ENCODE data around the gene CDK19.
"Not testable (repeated sequence)": the region's sequence is repeated elsewhere in the genome, so short reads cannot be mapped to it uniquely, and the experiment has no call there.

Gene CDK19

DNA sequence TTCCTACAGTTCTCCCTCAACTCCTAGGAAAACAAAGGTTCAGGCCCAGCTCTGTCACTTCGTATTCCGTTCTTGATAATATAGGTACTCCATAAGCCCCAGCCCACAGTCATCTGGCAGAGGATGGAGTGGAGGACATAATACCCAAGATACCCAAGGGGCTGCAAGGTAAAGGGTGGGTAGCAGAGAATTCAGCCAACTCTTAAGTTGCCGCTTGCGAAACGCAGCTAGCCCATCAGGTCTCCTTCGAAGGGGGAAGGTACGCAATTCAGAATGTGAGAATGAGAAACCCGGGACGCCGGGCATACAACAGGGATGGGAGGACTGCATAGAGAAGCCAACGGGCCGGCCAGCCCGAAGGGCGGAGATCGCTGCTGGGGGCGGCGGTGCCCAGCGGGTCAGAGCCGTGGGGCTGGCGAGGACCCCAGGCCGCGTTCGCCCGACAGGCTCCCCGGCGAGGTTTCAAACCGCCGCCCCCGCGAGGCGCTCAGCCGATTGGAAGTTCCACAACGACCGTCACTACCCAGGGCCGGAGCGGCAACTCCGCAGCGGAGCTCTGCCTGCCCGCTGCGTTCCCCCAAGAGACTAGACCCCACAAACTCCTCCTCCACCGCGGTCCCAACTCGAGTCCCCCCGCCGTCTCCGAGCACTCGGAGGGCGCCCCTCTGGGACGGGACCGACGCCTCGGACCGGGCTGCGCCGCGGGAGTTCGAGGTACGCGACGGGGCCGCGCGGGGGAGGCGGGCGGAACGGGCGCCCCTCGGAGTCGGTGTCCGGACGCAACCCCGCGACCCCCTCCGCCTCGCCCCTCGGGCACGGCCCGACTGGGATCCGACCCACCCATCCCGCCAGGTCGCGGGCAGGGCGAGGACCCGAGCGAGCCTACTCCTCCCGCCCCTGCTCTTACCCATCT, 911 bp downstream of the CDK19 start:
- peak; percentile 30 to 49 for DNase-seq (ENCODE audit: extremely low read depth in 1 of 2, low read depth in 1 of 2)

DNA sequence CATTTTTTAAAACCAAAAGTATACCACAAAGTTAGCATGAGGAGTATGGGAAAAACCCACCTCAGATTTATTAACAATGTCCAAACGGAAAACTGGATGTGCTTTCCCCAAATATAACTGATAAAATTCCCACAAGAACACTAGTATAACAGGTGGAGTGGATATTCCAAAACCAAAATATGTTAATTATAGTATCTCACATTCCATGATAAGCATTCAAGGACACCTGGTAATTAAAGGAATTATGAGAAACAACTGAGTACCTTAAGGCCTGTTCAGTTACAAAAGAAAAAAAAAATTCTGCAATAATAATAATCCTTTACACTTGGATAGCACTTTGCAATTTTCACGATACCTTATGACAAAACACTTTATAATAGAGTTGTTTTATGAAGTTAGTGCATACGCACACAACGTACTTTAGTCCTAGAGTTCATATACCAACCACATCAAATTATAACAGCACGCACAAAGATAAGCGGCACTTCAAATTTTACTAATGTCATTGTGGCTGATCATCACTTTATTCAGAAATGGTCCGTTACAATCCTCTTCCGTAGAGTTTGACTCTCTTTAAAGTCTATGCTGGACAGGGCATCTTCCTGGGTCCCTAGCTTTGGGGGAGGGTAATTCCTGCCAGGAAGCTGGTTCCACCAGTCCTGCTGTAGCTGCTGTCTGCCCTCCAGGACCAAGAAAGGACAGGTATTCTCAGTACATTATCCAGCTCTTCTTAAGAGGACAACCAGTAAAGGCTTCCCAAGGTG, 1.7 kb downstream of the CDK19 start:
- DNase-seq (ENCODE audit: extremely low read depth in 1 of 2, low read depth in 1 of 2): no peak

DNA sequence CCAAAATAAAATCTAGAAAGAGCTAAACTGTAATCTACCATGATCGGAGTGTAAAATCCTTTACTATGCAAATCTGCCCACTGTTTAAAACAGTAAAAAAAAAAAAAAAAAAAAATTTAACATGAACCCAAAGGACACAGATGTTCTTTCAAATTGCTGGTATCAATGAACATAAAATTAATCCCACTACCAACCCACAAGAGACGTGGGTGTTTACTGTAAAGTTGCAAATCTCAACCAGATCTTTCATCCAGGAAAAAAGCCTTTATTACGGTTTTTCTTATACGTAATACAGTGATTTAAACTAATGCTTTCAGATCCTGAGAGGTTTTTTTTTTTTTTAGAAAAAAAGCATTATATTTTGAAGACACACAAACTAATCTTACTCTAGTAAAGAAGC, 2.5 kb downstream of the CDK19 start:
- no peak for DNase-seq (ENCODE audit: extremely low read depth in 1 of 2, low read depth in 1 of 2)

DNA sequence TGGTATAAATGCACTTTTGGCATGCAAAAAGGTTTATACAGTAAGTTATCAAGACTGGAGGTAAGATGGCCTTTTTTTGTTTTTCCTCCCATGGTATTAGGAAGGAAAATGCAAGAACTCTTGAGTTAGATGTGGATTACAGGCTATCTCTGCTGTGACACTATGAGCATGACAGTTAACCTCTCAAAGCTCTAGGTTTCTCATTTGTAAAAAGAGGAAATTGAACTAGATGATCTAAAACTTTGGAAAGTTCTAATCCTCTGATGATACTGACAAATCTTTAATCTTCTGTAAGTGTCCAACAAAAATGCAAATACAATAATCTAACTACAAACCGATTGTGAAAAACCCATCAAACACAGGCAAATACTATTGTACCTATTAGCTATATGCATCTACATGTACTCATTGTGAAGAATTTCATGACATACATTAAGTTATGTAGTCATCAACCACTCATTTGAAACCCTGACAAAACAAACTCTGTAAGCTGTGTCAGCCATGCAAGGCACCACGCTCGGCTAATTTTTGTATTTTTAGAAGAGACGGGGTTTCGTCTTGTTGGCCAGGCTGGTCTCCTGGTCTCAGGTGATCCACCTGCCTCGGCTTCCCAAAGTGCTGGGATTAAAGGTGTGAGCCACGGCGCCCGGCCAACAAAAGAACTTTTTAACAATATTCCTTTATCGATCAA, 4.2 kb downstream of the CDK19 start:
- DNase-seq (ENCODE audit: extremely low read depth in 1 of 2, low read depth in 1 of 2): no peak

DNA sequence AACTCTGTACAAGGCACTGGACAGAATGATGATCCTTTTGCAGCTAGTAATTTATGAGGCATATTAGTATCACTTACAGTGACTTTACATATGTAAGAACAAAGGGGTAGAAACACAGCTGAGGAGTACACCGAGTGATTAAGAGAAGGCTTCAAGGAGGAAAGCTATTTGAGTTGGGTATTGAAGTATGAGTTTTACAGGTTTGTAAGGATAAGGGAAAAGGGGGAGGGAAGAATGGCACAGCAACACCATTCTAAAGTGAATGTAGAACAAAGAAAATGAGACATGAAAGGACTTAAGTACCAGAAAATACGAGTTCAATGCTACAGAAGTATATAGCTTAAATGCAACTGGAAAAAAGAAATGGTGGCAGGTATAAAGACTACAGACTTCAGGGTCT, 5.5 kb downstream of the CDK19 start:
- DNase-seq (ENCODE audit: extremely low read depth in 1 of 2, low read depth in 1 of 2): no peak

DNA sequence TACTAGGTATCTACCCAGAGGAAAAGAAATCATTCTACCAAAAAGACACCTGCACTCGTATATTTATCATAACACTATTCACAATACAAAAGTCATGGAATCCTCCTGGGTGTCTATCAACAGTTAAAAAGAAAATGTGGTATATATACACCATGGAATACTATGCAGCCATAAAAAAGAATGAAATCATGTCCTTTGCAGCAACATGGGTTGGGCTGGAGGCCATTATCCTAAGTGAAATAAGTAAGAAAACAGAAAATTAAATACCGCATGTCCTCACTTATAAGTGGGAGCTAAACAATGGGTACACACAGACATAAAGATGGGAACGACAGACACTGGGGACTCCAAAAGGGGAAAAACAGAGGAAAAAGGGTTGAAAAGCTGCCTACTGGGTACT, 13.1 kb downstream of the CDK19 start:
- DNase-seq (ENCODE audit: extremely low read depth in 1 of 2, low read depth in 1 of 2): not testable (repeated sequence)

DNA sequence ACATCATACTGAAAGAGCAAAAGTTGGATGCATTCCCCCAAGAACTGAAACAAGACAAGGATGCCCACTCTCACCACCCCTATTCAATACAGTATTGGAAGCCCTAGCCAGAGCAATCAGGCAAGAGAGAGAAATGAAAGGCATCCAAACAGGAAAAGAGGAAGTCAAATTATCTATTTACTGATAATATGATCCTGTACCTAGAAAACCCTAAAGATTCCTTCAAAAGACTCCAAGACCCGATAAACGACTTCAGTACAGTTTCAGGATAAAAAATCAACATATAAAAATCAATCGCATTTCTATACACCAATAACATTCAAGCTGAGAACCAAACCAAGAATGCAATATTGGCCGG, 14.5 kb downstream of the CDK19 start:
- DNase-seq (ENCODE audit: extremely low read depth in 1 of 2, low read depth in 1 of 2): no peak

DNA sequence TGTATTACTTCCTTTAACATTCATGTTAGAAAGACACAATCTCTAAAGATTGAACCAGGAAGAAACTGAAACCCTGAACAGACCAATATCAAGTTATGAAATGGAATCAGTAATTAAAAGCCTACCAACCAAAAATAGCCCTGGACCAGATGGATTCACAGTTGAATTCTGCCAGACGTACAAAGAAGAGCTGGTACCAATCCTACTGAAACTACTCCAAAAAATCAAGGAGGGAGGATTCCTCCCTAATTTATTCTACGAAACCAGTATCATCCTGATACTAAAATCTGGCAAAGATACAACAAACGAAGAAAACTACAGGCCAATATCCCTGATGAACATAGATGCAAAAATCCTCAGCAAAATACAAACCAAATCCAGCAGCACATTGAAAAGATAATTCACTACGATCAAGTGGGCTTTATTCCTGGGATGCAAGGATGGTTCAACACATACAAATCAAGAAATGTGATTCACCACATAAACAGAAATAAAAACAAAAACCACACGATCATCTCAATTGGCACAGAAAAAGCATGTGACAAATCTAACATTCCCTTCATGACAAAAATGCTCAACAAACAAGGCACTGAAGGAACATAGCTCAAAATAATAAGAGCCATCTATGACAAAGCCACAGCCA, 15.0 kb downstream of the CDK19 start:
- DNase-seq (ENCODE audit: extremely low read depth in 1 of 2, low read depth in 1 of 2): no peak

DNA sequence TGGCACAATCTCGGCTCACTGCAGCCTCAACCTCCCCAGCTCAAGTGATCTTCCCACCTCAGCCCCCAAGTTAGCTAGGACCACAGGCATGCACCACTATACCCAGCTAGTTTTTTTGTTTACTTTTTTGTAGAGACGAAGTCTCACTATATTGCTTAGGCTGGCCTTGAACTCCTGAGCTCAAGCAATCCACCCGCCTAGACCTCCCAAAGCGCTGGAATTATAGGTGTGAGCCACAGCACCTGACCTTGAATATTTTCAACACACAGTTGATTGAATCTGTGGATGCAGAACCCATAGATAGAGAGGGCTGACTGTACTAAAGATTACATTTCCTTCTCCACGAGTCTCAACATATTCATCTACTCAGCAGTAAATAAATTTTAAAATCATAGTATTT, 15.6 kb downstream of the CDK19 start:
- DNase-seq (ENCODE audit: extremely low read depth in 1 of 2, low read depth in 1 of 2): no peak

DNA sequence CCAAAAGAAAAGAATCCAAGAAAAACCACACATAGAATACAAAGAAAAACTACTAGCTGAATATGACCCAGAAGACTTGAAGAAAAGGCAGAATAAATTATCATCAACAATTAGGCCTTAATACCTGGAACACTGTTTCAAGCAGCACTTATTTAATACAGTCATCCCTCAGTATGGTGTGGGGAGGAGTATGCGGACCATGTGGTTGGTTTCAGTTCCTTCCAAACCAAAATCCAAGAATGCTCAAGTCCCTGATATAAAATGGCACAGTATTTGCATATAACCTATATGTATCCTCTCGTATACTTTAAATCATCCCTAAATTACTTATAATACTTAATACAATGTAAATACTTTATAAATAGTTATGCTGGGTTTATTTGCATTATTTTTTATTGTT, 16.1 kb downstream of the CDK19 start:
- DNase-seq (ENCODE audit: extremely low read depth in 1 of 2, low read depth in 1 of 2): no peak

DNA sequence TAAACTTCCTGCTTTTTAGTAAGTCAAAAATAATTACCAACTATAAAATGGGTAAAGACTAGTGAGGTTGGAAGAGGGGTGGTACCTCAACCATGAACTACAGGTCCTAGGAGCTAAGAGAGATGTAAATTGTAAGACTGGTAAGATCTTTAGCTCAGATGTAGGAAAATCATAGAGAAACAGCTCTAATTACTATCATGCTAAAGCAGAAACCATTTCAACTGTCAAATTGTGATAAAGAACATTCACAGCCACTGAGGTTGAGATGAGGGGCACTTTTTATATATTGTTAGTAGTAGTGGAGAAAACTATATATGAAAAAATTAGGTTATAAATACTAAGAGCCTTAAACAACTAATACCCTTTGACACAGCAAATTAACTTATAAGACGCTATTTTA, 20.0 kb downstream of the CDK19 start:
- no peak for DNase-seq (ENCODE audit: extremely low read depth in 1 of 2, low read depth in 1 of 2)

DNA sequence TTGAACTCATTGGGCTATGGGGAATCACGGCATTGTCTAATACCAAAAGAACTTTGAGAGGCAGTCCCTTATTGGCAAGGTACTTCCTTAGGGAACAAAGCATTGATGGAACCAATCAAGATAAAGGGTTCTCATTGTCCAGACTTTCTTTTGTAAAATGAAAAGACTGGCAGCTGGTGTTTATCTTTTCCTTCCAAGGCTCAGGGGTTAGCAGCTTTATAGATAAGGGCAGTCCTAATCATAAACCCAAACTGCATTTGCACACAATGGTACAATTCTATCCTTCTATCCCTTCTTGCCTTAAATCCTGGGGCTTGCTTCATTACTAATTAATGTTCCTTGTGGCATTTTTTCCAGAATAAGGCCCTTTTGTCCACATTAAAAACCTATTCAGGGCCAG, 28.6 kb downstream of the CDK19 start:
- DNase-seq (ENCODE audit: extremely low read depth in 1 of 2, low read depth in 1 of 2): no peak

DNA sequence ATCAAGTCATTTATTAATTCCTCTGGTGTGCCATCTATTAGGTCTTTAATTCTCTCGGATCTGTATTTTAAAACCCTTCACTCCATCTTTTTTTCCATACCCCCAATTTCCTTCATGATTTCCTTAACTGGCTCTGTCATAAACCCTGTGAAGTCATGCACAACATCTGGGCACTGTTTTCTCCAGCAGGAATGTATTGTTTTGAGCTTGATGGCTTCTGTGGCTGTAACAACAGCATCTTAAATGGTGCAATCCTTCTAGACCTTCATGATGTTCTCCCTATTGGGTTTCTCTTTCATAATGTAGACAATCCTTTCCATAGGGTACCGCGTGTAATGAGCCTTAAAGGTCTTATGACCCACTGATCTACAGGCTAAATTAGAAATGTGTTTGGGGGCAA, 29.0 kb downstream of the CDK19 start:
- DNase-seq (ENCODE audit: extremely low read depth in 1 of 2, low read depth in 1 of 2): no peak

DNA sequence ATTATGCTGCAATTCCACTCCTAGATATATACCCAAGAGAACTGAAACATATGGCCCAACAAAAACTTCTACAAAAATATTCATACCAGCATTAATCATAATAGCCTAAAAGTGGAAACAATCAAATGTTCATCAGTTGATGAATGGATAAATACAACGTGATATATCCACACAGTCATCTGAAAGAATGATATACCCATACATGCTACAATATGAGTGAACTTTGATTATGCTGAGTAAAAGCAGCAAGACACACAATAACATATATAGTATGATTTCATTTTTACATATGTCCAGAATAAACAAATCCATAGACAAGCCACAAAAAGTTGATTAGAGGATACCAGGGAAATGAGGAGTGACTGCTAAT, 30.7 kb downstream of the CDK19 start:
- DNase-seq (ENCODE audit: extremely low read depth in 1 of 2, low read depth in 1 of 2): no peak

DNA sequence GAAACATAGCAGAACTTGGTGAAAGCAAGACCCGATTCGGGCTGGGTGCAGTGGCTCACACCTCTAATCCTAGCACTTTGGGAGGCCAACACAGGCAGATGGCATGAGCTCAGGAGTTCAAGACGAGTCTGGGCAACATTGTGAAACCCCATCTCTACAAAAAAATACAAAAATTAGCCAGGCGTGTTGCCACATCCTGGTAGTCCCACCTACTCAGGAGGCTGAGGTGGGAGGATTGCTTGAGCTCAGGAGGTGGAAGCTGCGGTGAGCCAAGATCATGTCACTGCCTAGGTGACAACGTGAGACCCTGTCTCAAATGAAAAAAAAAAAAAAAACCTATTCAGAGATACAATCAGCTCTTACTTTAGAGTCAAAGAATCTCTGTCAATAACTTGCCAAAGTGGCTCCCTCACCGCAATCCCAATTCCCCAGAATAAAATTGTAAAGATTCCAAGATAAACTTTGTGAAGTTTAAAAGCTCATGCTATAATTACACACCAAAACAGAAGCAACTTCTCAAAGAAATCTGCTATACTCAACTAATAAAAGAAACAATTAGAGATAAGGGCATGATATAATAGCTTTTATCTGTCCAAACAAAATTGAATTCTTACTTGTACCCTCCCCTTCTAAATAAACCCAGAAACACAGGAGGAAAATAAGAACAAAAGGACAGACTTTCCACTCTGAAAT, 33.6 kb downstream of the CDK19 start:
- DNase-seq (ENCODE audit: extremely low read depth in 1 of 2, low read depth in 1 of 2): no peak

DNA sequence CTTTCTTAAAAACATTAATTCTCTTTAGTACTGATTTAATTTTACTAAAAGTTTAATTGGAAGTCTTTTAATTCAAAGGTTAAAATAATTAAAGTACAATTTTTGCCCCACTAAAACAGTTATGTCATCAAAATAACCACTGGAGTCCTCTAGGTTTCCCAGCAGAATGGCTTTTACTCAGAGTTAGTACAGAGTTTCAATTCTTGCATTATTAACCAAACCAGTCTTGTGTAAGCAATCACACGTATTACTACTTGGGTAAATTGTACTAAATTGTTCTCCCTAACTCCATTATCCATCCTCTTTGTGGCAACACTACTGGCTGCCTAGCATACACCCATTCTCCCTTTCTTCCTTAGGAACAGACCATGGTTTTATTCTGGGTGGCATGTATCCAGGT, 36.9 kb downstream of the CDK19 start:
- DNase-seq (ENCODE audit: extremely low read depth in 1 of 2, low read depth in 1 of 2): no peak

DNA sequence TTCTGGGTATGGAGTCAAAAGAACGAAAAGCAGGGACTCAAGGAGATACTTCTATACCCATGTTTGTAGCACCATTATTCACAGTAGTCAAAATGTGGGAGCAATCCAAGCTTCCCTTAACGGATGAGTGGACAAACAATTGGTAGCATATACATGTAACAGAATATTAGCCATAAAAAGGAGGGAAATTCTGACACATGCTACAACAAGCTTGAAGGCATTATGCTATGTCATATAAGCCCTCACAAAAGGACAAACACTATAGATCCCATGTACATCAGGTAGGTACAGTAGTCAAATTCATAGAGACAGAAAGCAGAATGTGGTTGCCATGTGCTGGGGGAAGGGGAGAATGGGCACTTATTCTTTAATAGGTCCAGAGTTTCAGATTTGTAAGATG, 37.6 kb downstream of the CDK19 start:
- DNase-seq (ENCODE audit: extremely low read depth in 1 of 2, low read depth in 1 of 2): no peak

DNA sequence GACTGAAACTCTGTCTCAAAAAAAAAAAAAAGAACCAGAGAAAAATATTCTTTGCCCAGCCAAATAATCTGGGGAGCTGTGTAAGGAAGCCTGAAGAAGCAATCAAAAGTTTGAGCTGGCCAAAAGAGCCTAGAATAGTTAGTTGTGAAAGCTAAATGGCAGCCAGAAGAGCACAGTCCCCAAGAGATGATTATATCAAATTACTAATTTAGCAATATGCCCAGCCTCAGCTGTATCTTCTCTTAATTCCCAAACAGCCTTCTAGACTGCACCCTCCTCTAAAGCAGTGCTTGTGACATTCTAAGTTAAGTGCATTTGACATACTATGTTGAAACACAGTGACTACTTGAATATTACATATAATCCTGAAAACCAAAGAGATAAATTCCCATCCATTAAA, 38.9 kb downstream of the CDK19 start:
- DNase-seq (ENCODE audit: extremely low read depth in 1 of 2, low read depth in 1 of 2): no peak

DNA sequence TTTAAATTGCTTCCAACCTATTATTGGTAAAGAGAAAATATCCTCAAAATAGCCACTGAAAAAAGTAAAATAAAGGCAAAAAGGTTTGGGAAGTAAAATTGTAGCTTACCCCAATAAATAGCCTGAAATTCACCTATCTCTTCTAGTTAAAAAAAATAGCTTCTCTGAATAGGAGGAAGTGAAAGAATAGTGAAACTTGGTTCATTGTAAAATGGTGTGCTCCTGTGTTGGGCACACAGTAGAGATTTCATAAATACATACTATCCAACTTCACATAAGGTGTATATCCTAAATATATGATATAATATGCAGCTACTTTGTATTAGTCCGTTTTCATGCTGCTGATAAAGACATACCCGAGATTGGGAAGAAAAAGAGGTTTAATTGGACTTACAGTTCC, 45.3 kb downstream of the CDK19 start:
- DNase-seq (ENCODE audit: extremely low read depth in 1 of 2, low read depth in 1 of 2): no peak

DNA sequence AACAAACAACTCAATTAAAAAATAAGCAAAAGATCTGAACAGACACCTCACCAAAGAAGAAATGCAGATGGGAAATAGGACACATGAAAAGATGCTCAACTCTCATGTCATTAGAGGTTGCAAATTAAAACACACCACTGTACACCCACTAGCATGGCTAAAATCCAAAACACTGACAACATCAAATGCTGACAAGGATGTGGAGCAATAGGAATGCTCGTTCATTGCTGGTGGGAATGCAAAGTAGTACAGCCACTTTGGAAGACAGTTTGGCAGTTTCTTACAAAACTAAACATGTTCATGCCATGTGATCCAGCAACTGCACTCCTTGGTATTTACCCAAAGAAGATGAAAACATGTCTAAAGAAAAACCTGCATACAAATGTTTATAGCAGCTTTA, 47.2 kb downstream of the CDK19 start:
- DNase-seq (ENCODE audit: extremely low read depth in 1 of 2, low read depth in 1 of 2): no peak

DNA sequence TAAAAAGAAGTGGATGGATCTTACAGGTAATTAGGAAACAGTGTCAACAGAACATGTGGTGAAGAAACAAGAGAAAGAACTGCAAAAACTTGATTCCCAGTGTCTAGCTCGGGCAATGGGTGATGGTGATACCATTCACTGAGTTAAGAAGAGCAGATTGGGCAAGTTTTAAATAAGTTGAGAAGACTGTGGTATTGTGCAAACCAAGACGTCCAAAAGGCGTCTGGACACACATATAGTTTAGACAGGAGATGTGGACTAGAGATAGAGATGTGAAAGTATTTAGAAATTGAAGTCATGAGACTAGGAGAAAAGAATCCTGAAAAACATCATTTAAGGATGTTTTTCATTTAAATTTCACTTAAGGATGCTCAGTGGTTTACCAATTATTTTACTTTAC, 53.9 kb downstream of the CDK19 start:
- no peak for DNase-seq (ENCODE audit: extremely low read depth in 1 of 2, low read depth in 1 of 2)
